Activated CD8-positive, alpha-beta T cell treated with anti-CD3 and anti-CD28 coated beads for 36 hours (primary cell): ENCODE results near the gene RGS10. TPM values are rescaled to one million over a fixed set of nuclear protein-coding genes. Genes with fewer than 3 reads are reported as not detected.

Experiments
- ATAC-seq: fragments of 200-7000 bp; cut with Tn5 transposase; one replicate; pipeline ENCODE4 v1.10.0; 2021; ENCODE audit warnings: mild to moderate bottlenecking, moderate library complexity
- CTCF ChIA-PET: fragments of 350-600 bp; sonication (Branson Sonifier 250); formaldehyde crosslinking; loops from one replicate; lab custom pipeline; 2021; ENCODE audit warnings: antibody characterized with exemption; lab: Charles Lee
- POLR2A ChIA-PET: fragments of 350-600 bp; sonication (Branson Sonifier 250); formaldehyde crosslinking; loops from one replicate; lab custom pipeline; 2021; ENCODE audit warnings: antibody characterized with exemption; lab: Charles Lee
- DNase-seq: peaks from one replicate; pipeline ENCODE4 v3.0.0-alpha.2; 2020
- H3K27ac Mint-ChIP-seq: one replicate; pipeline ENCODE4 v1.8.0; 2021; ENCODE audit warnings: mild to moderate bottlenecking, mixed read lengths
- H3K27me3 Mint-ChIP-seq: one replicate; pipeline ENCODE4 v1.8.0; 2021; ENCODE audit warnings: mixed read lengths
- H3K36me3 Mint-ChIP-seq: one replicate; pipeline ENCODE4 v1.8.0; 2021; ENCODE audit warnings: low read depth, mixed read lengths
- H3K4me1 Mint-ChIP-seq: one replicate; pipeline ENCODE4 v1.8.0; 2021; ENCODE audit warnings: low read depth, mixed read lengths
- H3K4me3 Mint-ChIP-seq: one replicate; pipeline ENCODE4 v1.8.0; 2021; ENCODE audit warnings: mild to moderate bottlenecking, moderate library complexity, mixed read lengths
- H3K9me3 Mint-ChIP-seq: one replicate; pipeline ENCODE4 v1.8.0; 2021; ENCODE audit warnings: mixed read lengths
- intact Hi-C: fragments of 100-400 bp; cut with micrococcal nuclease; formaldehyde crosslinking; loops from one replicate; pipeline ENCODE4 v1.10.0; 2022
- total RNA-seq, 2 experiments: library from RNA; stranded (reverse); gene quantifications; one replicate each; pipeline ENCODE4 v1.2.3, GENCODE V29; 2021
- TF ChIP-seq, protein P1 (sequence below): fragments of 200-600 bp; IDR thresholded peaks from one replicate; pipeline ENCODE4 v1.8.0; 2022; ENCODE audit warnings: antibody characterized with exemption, mild to moderate bottlenecking

Gene RGS10, protein sequence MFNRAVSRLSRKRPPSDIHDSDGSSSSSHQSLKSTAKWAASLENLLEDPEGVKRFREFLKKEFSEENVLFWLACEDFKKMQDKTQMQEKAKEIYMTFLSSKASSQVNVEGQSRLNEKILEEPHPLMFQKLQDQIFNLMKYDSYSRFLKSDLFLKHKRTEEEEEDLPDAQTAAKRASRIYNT
- 100 to 1,000 TPM; 207 to 220 TPM for total RNA-seq

DNA sequence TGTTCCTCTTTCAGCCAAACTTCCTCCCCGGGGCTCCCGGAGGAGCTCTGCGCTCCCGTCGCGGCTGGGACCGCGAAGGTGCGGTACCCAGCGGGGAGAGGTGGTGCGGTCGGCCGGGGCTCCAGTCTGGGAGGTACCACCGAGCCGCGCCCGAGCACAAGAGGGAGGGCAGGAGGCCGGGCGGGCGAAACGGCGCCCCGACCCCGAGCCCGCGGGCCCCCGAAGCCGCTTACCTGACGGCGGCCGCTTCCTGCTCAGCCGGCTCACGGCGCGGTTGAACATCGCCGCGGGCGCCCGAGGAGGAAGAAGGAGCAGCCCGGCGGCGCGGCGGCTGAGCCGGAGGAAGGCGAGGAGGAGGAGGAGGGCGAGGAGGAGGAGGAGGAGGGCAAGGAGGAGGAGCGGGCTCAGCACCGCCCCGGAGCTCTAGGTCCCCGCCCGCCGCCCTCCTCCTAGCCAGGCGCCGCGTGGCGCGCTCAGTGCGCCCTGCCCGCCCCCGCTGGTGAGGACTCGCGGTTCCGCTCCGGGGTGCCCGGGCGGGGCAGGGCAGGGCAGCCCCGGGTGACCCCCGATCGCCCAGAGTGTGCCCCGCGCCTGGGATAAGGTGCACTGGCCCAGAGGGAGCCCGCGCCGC lies at the start of gene RGS10:
TSS of gene RGS10 (minus strand) at position 363 of the 631 bp plus-strand sequence. CDS start at position 282, 81 bp downstream.
- ATAC-seq: peak; percentile 76
- intact Hi-C loops: no loop called here
- ChIA-PET CTCF (interaction anchor here (0.7 to 7.7 kb wide), 16 partner anchors 12 to 343 kb away, joined by 3 to 38 read pairs (median 4); partner anchors contain the start of gene TIAL1), POLR2A (interaction anchor here (0.7 to 6.2 kb wide), 19 partner anchors 8 to 463 kb away, joined by 3 to 58 read pairs (median 4); partner anchors contain the start of gene GRK5)
- peaks cover 29% of the 10 kb centered on the region for H3K36me3 Mint-ChIP-seq
- H3K4me1 Mint-ChIP-seq: peaks cover 43% of the 10 kb centered on the region
- no peaks in the 10 kb centered on the region for H3K9me3 Mint-ChIP-seq
- H3K4me3 Mint-ChIP-seq: peak within 1 kb of the TSS; percentile 71
- peak within 1 kb of the TSS; percentile 93 for H3K27ac Mint-ChIP-seq
- H3K27me3 Mint-ChIP-seq: peaks cover under 1% of the 10 kb centered on the region
- peak; percentile 90 for DNase-seq
- TF ChIP-seq, protein P1, sequence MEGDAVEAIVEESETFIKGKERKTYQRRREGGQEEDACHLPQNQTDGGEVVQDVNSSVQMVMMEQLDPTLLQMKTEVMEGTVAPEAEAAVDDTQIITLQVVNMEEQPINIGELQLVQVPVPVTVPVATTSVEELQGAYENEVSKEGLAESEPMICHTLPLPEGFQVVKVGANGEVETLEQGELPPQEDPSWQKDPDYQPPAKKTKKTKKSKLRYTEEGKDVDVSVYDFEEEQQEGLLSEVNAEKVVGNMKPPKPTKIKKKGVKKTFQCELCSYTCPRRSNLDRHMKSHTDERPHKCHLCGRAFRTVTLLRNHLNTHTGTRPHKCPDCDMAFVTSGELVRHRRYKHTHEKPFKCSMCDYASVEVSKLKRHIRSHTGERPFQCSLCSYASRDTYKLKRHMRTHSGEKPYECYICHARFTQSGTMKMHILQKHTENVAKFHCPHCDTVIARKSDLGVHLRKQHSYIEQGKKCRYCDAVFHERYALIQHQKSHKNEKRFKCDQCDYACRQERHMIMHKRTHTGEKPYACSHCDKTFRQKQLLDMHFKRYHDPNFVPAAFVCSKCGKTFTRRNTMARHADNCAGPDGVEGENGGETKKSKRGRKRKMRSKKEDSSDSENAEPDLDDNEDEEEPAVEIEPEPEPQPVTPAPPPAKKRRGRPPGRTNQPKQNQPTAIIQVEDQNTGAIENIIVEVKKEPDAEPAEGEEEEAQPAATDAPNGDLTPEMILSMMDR: no peak

DNA sequence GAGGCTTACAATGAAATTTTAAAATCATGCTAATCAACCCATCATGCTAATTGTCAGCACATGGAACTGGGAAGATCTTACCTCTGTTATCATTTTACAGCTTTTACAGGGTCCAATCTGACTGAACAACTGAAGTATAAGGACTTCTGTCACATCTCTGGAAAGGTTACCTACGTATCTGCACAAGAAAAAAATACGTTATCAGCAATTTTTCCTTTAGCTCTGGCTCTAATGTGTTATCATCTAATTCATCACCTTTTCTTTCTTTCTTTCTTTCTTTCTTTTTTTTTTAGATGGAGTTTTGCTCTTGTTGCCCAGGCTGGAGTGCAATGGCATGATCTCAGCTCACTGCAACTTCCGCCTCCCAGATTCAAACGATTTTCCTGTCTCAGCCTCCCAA lies 45.6 kb upstream of the RGS10 start:
- no peak overlapping the region for H3K27ac Mint-ChIP-seq
- H3K4me3 Mint-ChIP-seq: no peak overlapping the region
- no peaks in the 10 kb centered on the region for H3K27me3 Mint-ChIP-seq
- DNase-seq (no peak), ATAC-seq (no peak)
- TF ChIP-seq, protein P1: no peak
- CTCF ChIA-PET: interaction anchor here (1.0 kb wide), 1 partner anchor 12 kb away, joined by 3 read pairs; no protein-coding TSS in a partner anchor
- H3K9me3 Mint-ChIP-seq: no peaks in the 10 kb centered on the region
- intact Hi-C loops: no loop called here
- POLR2A ChIA-PET: interaction anchor here (1.1 kb wide), 1 partner anchor 8 kb away, joined by 5 read pairs; no protein-coding TSS in a partner anchor
- peaks cover 22% of the 10 kb centered on the region for H3K36me3 Mint-ChIP-seq
- peaks cover 37% of the 10 kb centered on the region for H3K4me1 Mint-ChIP-seq

GRCh38 chr10:119578355-119578754 lies 35.8 kb upstream of the RGS10 start:
- ATAC-seq (no peak), DNase-seq (no peak)
- intact Hi-C loops: no loop called here
- H3K9me3 Mint-ChIP-seq: no peaks in the 10 kb centered on the region
- TF ChIP-seq, protein P1: no peak
- peaks cover 28% of the 10 kb centered on the region for H3K4me1 Mint-ChIP-seq
- ChIA-PET CTCF (interaction anchor here (1.4 kb wide), 1 partner anchor 24 kb away, joined by 5 read pairs; no protein-coding TSS in a partner anchor), POLR2A (interaction anchor here (1.4 kb wide), 1 partner anchor 12 kb away, joined by 4 read pairs; no protein-coding TSS in a partner anchor)
- H3K36me3 Mint-ChIP-seq: peaks cover 44% of the 10 kb centered on the region
- H3K4me3 Mint-ChIP-seq: no peak overlapping the region
- H3K27me3 Mint-ChIP-seq: no peaks in the 10 kb centered on the region
- no peak overlapping the region for H3K27ac Mint-ChIP-seq

- Mint-ChIP-seq H3K4me3 (no peak overlapping the region), H3K36me3 (peaks cover 38% of the 10 kb centered on the region), H3K9me3 (no peaks in the 10 kb centered on the region), H3K27ac (peak overlapping the region; percentile 81), H3K4me1 (peaks cover 19% of the 10 kb centered on the region), H3K27me3 (no peaks in the 10 kb centered on the region)
- ATAC-seq: no peak
- POLR2A ChIA-PET: no interaction called here
- CTCF ChIA-PET: interaction anchor here (0.9 to 1.9 kb wide), 3 partner anchors 12 to 68 kb away, joined by 3 to 8 read pairs (median 3); no protein-coding TSS in a partner anchor
- intact Hi-C loops: no loop called here
- DNase-seq: no peak
- TF ChIP-seq, protein P1: no peak
Observed at GRCh38 chr10:119575991-119576390, 33.5 kb upstream of the RGS10 start.

GRCh38 chr10:119575506-119575905 lies 33.0 kb upstream of the RGS10 start:
- Mint-ChIP-seq H3K36me3 (peaks cover 38% of the 10 kb centered on the region), H3K27me3 (no peaks in the 10 kb centered on the region), H3K9me3 (no peaks in the 10 kb centered on the region), H3K27ac (peak overlapping the region; percentile 81), H3K4me3 (no peak overlapping the region), H3K4me1 (peaks cover 19% of the 10 kb centered on the region)
- ATAC-seq: peak; percentile 90
- POLR2A ChIA-PET: no interaction called here
- TF ChIP-seq, protein P1: no peak
- CTCF ChIA-PET: interaction anchor here (0.9 kb wide), 1 partner anchor 12 kb away, joined by 3 read pairs; no protein-coding TSS in a partner anchor
- DNase-seq: peak; percentile 37
- intact Hi-C loops: no loop called here
